Adipose tissue (tissue), 3 donors: ENCODE results near the gene SIK1. TPM values are rescaled to one million over a fixed set of nuclear protein-coding genes. Genes with fewer than 3 reads are reported as not detected.
"Not testable (repeated sequence)": the region's sequence is repeated elsewhere in the genome, so short reads cannot be mapped to it uniquely, and the experiment has no call there.

ENCODE experiments used
- H3K27ac ChIP-seq: one replicate; pipeline ENCODE4 v1.5.1; 2013; ENCODE audit warnings: low read depth, low read length
- WGBS, 3 donors: extraction: QIAGEN DNeasy Blood & Tissue Kit; methylation state at CpG; one replicate each; pipeline ENCODE4 v1.1.7; 2013; 5-methylcytosine and 5-hydroxymethylcytosine counted together
- polyA plus RNA-seq, 3 donors: library from polyadenylated mRNA; stranded (reverse); fragments of 200-250 nt; gene quantifications; one replicate each; pipeline ENCODE4 v1.2.3, GENCODE V29; 2013
- donor health status: healthy with polysubstance abuse.
- donor health status: Bipolar disorder and iron deficiency.
- donor health status: healthy.

The SIK1 gene
- polyA plus RNA-seq, result 10 to 100 TPM in 2 of 3 donors, 1 to 10 TPM in 1; 9.7 to 21.7 (median 19.6) TPM

DNA sequence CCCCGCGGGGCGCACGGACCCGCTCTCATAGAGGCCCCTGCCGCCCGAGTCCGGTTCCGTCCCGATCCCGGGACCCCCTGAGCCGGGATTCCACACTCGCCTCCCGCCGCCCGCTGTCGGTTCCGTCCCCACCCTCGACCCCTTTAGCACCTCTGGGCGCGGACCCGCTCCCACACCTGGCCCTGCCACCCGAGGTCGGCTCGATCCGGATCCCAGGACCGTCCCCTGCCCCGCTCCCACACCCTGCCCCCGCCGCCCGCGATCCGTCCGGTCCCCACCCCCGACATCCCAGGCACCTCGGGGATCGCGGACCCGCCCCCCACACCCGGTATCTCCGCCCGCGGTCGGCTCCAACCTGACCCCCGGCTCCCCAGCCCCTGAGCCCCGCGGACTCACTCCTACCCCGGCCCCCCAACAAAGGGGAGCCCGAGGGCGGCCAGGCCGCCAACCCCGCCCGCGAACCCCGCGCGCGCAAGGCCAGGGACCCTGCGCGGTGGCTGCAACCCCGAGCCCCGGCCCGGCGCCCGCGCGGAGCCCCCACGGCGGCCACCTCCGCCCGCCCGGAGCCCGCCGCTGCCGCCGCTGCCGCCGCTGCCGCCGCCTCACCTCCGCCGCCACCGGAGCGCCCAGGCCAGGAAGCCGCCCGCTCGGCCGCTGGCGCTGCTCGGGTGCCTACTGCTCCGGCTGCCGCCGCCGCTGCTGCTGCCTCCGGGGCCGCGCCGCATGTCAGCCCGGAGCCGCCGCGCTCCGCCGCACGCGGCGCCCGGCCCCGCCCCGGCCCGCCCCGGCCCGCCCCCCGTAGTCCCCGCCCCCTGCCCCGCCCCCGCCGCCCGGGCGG lies at the start of gene SIK1:
TSS of gene SIK1 (minus strand) at position 728 of the 838 bp plus-strand sequence. CDS start 953 bp downstream, outside the sequence.
- 0 to 2% methylated on average over 1 to 12 of the region's 120 CpGs; no CpG with 5 or more reads in 1 of the 3 donors for WGBS, 3 donors
- not testable (repeated sequence) for H3K27ac ChIP-seq

DNA sequence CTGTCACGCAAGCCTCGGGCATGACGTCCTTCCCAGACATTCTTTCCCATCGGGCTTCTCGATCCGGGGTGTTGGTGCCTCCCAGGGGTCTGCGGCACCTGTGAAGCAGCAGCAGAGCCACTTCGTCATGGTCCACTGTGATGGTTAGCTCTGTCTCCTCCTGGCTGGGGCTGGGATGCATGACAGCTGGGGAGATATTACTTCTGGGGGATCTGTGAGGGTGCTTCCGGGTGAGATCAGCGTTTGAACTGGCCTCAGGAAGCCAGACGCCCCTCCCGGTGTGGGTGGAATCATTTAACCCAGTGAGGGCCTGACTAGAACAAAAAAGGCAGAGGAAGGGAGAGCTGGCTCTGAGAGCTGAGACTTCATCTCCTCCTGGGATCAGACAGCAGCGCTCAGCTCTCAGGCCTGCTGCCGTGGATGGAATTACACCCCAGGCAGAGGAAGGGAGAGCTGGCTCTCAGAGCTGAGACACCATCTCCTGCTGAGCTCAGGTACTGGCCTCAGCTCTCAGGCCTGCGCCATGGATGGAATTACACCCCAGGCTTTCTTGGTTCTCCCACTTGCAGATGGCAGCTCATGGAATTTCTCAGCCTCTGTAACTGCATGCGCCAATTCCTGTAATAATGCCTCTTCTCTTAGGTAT lies 44.8 kb upstream of the SIK1 start:
- not testable (repeated sequence) for H3K27ac ChIP-seq
- WGBS, 3 donors, result no CpG with 5 or more reads among the region's 16 CpGs

DNA sequence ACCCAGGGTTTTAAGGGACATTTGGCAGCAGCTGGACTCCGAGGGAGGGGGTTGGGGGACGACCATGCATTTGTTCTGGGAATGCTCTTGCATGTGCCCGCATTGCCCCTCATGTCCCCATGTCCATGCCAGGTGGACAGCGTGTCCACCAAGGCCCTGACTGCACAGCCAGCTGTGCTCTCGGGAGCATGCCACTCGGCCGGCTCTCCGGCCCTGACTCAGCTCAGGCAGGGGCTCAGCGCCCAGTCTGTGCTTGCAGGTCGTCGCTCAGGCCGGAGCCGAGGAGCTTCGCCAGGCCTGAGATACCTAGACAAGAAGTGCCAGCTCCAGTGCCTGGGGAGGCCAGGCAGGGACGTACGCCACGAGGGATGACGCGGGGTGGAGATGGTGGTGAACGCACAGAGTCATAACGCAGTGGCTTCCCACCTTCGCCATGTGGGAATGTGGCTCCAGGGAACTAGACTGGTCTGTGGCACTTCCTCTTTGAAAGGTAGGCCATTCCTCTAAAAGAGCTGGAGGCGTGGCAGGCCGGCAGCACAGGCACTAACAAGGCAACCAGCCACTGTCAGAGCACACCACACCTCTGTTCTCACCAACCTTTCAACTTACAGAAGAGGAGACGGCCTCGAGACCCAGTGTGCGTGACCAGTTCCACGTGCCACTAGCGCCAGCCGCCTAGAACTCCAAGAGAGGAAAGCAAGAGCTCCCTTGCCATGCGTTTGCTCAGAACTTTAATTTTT lies 43.0 kb upstream of the SIK1 start:
- no CpG with 5 or more reads among the region's 31 CpGs for WGBS, 3 donors
- not testable (repeated sequence) for H3K27ac ChIP-seq

DNA sequence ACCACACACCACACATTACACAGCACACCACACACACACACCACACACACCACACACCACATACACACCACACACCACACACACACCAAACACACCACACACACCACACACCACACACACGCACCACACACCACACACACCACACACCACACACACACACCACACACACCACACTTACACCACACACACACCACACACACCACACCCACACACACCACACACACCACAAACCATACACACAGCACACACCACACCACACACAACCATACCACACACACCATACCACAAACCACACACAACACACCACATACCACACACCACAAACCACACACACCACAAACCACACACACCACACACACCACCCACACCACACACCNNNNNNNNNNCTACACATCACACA lies 40.9 kb upstream of the SIK1 start:
- no peak overlapping the region for H3K27ac ChIP-seq
- WGBS, 3 donors, result 50 to 91% (median 82%) methylated on average over 1 of the region's 1 CpG

DNA sequence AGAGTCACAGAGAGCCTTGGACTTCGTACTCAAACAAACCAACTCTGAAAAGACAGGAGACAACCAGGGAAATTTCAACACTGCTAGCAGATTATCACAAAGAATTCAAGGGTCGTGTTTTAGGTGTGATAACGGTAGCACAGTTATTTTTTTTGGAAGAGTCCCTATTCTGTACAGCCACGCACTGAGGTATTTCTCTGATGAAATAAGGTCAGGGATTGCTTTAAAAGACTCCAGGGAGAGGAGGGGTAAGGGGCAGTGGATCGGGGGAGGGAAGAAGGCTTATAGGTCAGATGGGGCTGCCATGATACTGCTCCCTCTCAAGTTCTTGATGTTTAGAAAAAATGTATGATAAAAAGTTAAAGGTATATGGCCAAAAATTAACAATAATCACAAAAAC lies 38.2 kb upstream of the SIK1 start:
- no CpG with 5 or more reads among the region's 5 CpGs for WGBS, 3 donors

DNA sequence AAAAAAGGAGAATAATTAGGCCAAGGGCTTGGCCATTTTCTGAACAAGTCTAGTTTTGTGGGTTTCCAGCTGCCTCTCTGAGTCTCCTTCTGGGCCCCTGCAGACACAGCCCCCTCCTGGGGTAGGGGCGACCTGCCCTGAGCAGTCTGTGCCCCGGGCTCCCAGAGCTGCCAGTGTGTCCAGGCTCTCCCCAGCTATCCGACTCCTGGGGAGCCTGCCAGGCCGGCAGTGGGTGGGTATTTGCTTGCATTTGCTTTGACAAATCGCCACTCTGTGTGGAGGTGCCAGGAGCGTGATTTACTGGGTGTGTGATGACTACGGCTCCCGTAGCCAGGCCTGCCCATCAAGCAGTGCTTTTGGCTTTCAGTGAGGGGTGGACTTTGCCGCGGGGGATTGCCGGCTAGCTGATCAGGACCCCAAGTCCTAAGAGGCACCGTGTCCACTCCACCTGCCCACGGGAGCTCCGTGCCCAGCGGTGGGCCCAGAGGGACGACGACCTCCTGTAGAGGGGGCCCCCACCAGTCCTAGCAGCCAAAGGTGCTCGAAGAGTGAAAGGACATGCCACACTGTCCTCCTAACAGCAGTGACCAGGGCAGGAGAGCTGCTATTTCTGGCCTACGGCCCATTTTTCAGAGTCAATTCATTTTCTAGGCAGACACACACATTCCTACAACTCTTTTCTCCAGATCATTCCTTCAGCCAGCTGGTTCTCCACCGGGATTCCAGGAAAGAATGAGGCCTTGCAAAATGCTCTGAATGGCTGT lies 36.7 kb upstream of the SIK1 start:
- H3K27ac ChIP-seq, result not testable (repeated sequence)
- WGBS, 3 donors, result 25 to 73% (median 60%) methylated on average over 2 to 3 of the region's 20 CpGs

More for the DNA sequence above, 38.2 kb upstream of the SIK1 start:
- not testable (repeated sequence) for H3K27ac ChIP-seq

DNA sequence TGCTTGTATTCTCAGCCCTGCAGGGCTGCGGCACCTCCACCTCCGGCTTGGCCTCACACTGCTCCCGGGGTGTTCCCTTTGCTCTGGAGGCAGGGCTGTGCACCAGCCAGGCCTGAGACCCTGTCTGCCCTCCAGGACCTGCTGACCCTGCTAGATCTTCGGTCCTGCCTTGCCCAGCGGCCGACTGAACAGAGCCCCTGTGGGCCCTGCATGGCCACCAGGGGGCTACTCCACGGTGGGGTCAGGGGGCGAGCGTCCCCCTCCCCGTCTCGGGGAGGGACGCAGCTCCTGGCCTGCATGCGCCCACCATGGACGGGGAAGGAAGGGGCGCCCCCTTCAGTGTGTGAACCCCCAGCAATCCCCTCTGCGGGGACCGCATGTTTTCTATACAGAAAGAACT lies 36.0 kb upstream of the SIK1 start:
- not testable (repeated sequence) for H3K27ac ChIP-seq
- WGBS, 3 donors, result no CpG with 5 or more reads among the region's 17 CpGs

DNA sequence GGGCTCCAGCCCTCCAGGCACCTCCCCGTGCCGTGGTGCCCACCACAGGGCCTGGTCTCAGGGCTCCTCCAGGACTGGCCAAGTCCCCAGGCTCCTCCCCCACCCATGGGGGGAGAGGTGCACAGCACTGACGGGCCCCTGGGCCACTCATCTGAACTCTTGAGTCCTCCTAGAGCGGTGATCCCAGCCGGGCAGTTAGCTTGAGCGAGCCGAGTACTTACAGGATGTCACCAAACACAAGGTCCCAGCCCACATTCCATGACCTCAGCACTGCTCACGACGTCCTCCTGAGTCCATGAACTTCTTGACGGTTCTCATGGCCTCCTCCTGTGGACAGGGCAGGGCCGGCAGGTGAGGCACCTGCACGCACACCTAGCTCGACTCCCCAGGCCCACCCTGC lies 33.5 kb upstream of the SIK1 start:
- not testable (repeated sequence) for H3K27ac ChIP-seq
- WGBS, 3 donors, result no CpG with 5 or more reads among the region's 13 CpGs

DNA sequence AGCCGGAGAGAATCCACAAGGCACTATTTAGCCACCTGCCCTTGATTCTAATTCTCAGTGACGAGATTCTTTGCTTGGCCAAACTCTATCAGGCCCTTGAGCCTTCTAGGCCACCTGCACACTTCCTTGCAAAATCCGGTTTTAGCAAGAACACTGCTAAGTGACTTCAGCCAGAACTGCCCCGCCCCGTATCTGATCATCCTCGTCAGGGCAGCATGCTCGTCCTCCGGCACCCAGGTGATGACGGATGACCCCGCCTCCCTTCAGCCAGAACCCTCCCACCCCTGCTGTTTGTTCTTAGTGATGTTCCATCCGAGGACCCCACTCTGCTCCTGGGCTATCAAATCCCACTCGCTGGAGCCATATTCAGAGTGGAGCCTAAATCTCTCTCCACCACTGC lies 32.1 kb upstream of the SIK1 start:
- H3K27ac ChIP-seq, result not testable (repeated sequence)
- 78 to 90% methylated on average over 5 to 6 of the region's 12 CpGs; no CpG with 5 or more reads in 1 of the 3 donors for WGBS, 3 donors

DNA sequence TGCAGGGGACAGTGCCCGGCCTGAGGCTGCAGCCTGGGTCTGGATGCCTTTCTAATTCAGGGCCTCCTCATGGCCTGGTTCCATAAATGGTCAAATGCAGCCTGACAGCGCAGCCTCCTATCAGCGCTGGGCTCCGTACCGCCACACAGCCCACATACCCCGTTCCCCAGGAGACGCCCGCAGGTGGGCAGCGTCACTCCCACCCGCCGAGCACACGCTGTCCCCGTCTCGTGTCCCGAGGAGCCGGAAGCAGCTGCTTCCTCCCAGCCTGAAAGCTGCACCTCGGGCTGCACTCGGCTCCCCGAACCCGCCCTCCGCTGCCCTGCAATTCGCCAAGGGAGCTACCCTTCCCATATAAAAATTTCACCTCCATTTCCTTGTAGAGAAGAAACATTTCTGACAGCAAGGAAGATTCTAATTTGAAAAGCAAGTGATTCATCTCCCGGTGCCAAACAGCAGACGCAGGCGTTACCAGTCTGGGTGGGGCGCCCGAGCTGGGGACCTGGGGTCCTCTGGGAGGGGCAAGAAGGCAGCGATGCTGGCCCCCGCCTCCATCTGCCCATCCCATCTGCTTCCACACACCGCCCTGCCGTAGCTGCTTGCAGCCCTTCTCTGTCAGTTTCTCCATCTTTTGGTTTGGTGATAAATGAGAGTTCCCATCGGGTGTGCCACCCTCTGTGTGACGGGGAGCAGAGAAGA lies 29.8 kb upstream of the SIK1 start:
- H3K27ac ChIP-seq, result not testable (repeated sequence)
- WGBS, 3 donors, result no CpG with 5 or more reads among the region's 33 CpGs

DNA sequence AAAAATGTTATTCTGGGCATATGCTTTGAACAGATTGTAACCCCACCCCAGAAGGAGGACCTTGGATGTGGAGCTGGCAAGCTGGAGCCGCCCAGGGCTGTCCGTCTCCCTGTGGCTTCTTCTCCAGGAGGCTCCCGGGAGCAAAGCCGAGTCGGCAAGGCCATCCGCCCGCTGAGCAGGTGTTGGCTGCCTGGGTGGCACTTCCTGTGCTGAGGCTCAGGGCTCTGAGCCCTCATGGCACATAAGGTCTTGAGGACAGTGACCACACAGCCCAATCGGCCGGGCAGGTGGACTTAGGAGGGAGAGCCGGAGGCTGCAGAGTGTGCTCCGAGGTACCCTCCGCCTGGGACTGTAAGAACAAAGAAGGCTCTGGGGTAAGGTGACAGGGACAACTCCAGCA lies 28.8 kb upstream of the SIK1 start:
- not testable (repeated sequence) for H3K27ac ChIP-seq
- no CpG with 5 or more reads among the region's 12 CpGs for WGBS, 3 donors

DNA sequence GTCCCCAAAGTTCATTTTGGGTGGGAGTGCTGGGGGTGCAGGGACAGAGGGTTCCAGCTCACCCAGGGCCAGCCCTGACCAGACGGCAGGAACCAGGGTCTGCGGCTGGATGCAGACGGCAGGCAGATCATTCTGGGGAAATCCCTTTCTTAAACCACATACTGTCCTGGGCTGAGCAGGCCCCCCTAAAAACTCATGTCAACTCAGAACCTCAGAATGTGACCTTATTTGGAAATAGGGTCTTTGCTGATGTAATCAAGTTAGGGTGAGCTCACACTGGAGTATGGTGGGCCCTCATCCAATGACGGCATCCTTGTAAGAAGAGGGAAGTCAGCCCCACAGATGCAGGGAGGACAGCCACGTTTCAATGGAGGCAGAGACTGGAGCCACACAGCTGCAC lies 27.2 kb upstream of the SIK1 start:
- not testable (repeated sequence) for H3K27ac ChIP-seq
- no CpG with 5 or more reads among the region's 5 CpGs for WGBS, 3 donors

DNA sequence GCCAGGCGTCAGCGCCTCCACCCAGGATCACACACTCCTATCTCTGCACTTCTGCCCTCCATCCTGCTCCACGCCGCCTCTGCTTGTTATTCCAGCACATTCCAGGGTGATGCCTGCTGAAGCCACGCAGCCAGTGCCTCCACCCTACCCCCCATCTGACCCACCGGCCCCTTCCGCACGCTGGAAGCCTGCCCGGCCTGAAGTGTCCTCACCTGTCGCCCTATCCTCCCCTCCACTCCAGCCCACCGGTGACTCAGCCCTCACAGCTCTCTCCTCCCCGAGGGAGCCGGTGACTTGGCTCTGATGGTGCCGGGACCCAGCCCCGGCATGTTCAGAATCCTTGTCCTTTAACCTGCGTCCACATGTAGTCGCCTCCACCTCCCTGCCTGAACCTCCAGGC lies 24.9 kb upstream of the SIK1 start:
- H3K27ac ChIP-seq, result not testable (repeated sequence)
- WGBS, 3 donors, result 94% methylated on average over 2 of the region's 17 CpGs; no CpG with 5 or more reads in 2 of the 3 donors

DNA sequence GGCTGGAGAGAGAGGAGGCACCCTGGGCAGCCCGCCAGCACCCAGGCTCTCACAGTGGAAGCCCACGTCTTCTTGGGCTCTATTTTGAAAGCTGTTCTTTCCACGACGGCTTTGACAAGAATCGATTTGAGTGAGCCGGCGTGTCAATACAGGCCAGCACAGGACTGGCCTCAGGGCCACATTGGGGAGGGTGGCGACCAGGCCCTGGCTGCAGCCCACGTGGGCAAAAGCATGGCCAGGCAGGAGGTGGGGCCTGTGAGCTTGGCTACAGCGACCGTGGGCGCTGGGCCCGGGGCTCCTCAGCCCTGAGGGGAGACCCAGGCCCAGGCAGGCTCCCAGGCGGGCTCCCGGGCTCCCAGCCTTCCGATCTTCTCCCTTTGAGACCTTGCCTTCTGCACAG lies 23.4 kb upstream of the SIK1 start:
- H3K27ac ChIP-seq, result not testable (repeated sequence)
- no CpG with 5 or more reads among the region's 16 CpGs for WGBS, 3 donors

DNA sequence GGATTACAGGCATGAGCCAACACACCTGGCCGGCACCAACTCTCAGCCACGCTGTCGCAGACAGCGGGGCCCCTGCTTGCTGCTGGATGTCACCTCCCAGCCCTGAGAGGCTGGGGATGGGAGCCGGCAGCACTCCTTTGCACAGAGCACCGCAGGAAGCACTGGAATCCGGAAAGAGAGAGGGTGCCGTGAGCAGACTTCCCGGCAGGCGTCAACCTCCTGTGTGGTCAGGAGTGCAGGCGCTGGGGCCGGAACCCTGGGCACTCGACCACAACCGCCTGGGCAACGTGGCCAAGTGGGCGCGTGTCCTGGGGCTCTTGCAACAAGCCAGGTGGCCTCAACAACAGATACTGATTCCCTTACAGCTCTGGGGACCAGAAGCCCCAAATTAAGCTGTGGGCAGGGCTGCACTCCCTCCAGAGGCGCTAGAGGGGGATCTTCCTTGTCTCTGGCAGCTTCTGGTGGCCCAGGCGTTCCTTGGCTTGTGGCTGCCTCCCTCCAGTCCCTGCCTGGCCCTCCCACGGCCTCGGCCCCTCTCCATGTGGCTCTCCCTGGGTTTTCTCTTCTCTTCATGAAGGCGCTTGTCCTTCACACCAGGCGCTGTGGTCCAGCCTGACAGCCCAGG lies 20.5 kb upstream of the SIK1 start:
- H3K27ac ChIP-seq, result not testable (repeated sequence)
- no CpG with 5 or more reads among the region's 23 CpGs for WGBS, 3 donors

DNA sequence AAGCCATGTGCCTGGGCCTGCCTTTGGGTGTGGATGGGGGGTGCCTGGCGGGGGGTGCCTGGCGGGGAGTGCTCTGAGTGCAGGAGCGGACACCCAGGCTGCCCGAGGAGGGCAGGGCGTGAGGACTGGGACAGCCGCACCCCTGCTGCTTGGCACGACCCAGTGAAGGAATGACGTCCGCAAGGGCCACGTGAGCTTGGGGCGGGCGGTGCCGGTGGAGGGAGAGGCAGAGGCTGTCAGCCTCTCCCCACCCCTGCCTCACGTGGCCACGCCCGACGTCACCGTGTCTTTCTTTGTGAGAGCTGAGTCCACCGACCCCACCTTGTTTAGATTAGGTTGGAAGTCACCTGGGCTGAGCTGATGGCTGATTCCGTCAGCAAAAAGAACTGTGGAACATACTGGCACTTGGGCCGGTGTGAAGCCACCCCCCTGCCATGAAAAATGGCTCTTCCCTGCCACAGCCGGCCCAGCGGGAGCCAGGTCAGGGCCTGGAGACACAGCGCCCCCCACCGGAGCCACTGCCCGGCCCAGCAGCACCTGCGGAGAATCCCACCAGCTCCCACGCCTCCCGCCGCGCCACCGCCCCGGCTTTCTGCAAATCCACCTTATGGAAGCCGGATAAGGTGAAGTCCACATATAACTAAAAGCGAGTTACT lies 19.5 kb upstream of the SIK1 start:
- WGBS, 3 donors, result no CpG with 5 or more reads among the region's 35 CpGs
- not testable (repeated sequence) for H3K27ac ChIP-seq

DNA sequence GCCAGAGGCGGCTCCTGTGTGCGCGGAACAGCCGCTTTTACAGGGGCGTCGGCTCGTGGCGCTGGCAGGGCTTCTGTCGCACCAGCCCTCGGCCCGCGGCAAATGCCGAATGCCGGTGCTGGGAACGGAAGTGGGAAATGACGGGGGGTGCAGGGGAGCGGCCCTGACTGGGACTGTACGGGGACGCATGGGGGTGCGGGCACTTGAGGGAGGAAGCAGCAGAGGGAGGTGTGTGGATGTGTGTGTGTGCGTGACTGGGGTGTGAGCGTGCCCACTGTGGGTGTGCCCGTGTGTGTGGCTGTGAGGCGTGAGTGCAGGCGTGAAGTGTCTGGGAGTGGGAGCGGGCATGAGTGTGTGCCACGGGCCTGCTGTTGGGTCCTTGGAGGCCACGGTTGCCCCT lies 17.6 kb upstream of the SIK1 start:
- WGBS, 3 donors, result 42 to 66% methylated on average over 5 to 6 of the region's 28 CpGs; no CpG with 5 or more reads in 1 of the 3 donors
- H3K27ac ChIP-seq, result not testable (repeated sequence)
